DMS 273 (cell line): ENCODE measurements around the gene DLGAP1.

Experiments used
- DNase-seq: peaks from one replicate; lab custom pipeline; 2025; ENCODE audit not compliant: unreplicated experiment; lab: John Stamatoyannopoulos, UW

DLGAP1 gene

GRCh38 chr18:4242431-4243161 lies 212.5 kb downstream of the DLGAP1 start:
- DNase-seq = no peak

- no peak for DNase-seq
Measured at GRCh38 chr18:4241090-4241617, 214.0 kb downstream of the DLGAP1 start.

- DNase-seq = no peak
Measured at GRCh38 chr18:4238966-4239365, 216.1 kb downstream of the DLGAP1 start.

GRCh38 chr18:4237664-4238041 lies 217.5 kb downstream of the DLGAP1 start:
- no peak for DNase-seq

- DNase-seq = no peak
Measured at GRCh38 chr18:4236940-4237663, 218.0 kb downstream of the DLGAP1 start.

- DNase-seq = no peak
Measured at GRCh38 chr18:4233468-4233867, 221.6 kb downstream of the DLGAP1 start.

GRCh38 chr18:4232656-4233055 lies 222.5 kb downstream of the DLGAP1 start:
- no peak for DNase-seq

GRCh38 chr18:4231260-4231659 lies 223.8 kb downstream of the DLGAP1 start:
- no peak for DNase-seq

- DNase-seq = no peak
Measured at GRCh38 chr18:4230450-4231168, 224.5 kb downstream of the DLGAP1 start.

GRCh38 chr18:4224031-4224704 lies 230.9 kb downstream of the DLGAP1 start:
- no peak for DNase-seq

- peak; percentile 94 for DNase-seq
Measured at GRCh38 chr18:4211111-4211837, 243.8 kb downstream of the DLGAP1 start.

GRCh38 chr18:4208366-4208765 lies 246.7 kb downstream of the DLGAP1 start:
- peak; percentile 52 for DNase-seq

GRCh38 chr18:4207383-4207985 lies 247.6 kb downstream of the DLGAP1 start:
- DNase-seq = no peak

- no peak for DNase-seq
Measured at GRCh38 chr18:4204438-4204720, 250.7 kb downstream of the DLGAP1 start.

GRCh38 chr18:4203568-4204437 lies 251.3 kb downstream of the DLGAP1 start:
- peak; percentile 57 for DNase-seq

- no peak for DNase-seq
Measured at GRCh38 chr18:4200399-4200798, 254.7 kb downstream of the DLGAP1 start.

GRCh38 chr18:4198956-4199355 lies 256.2 kb downstream of the DLGAP1 start:
- DNase-seq = no peak

- DNase-seq = peak; percentile 75
Measured at GRCh38 chr18:4196351-4196750, 258.8 kb downstream of the DLGAP1 start.

- DNase-seq = no peak
Measured at GRCh38 chr18:4193086-4193485, 262.0 kb downstream of the DLGAP1 start.
